Hematopoietic multipotent progenitor cell treated with erythropoietin and hydrocortisone succinate and interleukin-3 and kit ligand, for 4 days (in vitro differentiated cells): ENCODE measurements around the gene SCOC.
"Not testable (repeated sequence)": the region's sequence is repeated elsewhere in the genome, so short reads cannot be mapped to it uniquely, and the experiment has no call there.

Experiments
- DNase-seq: peaks from one replicate; pipeline ENCODE4 v3.0.0-alpha.2; 2015

Gene SCOC

GRCh38 chr4:140363051-140363450 lies 10.4 kb upstream of the SCOC start:
- no peak for DNase-seq

GRCh38 chr4:140363558-140363957 lies 9.9 kb upstream of the SCOC start:
- DNase-seq: no peak

GRCh38 chr4:140367738-140368137 lies 5.7 kb upstream of the SCOC start:
- DNase-seq: no peak

- no peak for DNase-seq
Observed at GRCh38 chr4:140368686-140369085, 4.8 kb upstream of the SCOC start.

GRCh38 chr4:140372751-140373327 lies 607 bp upstream of the SCOC start:
- DNase-seq: peak; percentile 72

- DNase-seq: no peak
Observed at GRCh38 chr4:140374130-140374477, 658 bp downstream of the SCOC start.

GRCh38 chr4:140382732-140383131 lies 9.3 kb downstream of the SCOC start:
- DNase-seq: no peak

- DNase-seq: no peak
Observed at GRCh38 chr4:140388015-140388414, 14.6 kb downstream of the SCOC start.

- no peak for DNase-seq
Observed at GRCh38 chr4:140395668-140396067, 22.2 kb downstream of the SCOC start.

GRCh38 chr4:140400111-140400510 lies 26.7 kb downstream of the SCOC start:
- no peak for DNase-seq

- DNase-seq: no peak
Observed at GRCh38 chr4:140406292-140406691, 32.8 kb downstream of the SCOC start.

- peak; percentile 31 for DNase-seq
Observed at GRCh38 chr4:140408974-140409373, 35.5 kb downstream of the SCOC start.

- DNase-seq: not testable (repeated sequence)
Observed at GRCh38 chr4:140413130-140413969, 39.9 kb downstream of the SCOC start.

GRCh38 chr4:140423106-140423505 lies 49.7 kb downstream of the SCOC start:
- no peak for DNase-seq

GRCh38 chr4:140426610-140427105 lies 53.2 kb downstream of the SCOC start:
- peak; percentile 75 for DNase-seq

- peak; percentile 90 for DNase-seq
Observed at GRCh38 chr4:140427106-140427918, 53.9 kb downstream of the SCOC start, which contains the start of gene CLGN. CLGN (minus strand) TSS chr4:140427648; CDS start chr4:140413078, 14,570 bp downstream.

- no peak for DNase-seq
Observed at GRCh38 chr4:140427919-140428471, 54.5 kb downstream of the SCOC start.
